ENCODE results near the gene HAGH. TPM values are rescaled to one million over a fixed set of nuclear protein-coding genes. Genes with fewer than 3 reads are reported as not detected.

The HAGH gene
- polyA plus RNA-seq, 1 donor (not counting 4 experiments of a cell fraction or from before 2014, with no cell fraction given) = 17.7 TPM

DNA sequence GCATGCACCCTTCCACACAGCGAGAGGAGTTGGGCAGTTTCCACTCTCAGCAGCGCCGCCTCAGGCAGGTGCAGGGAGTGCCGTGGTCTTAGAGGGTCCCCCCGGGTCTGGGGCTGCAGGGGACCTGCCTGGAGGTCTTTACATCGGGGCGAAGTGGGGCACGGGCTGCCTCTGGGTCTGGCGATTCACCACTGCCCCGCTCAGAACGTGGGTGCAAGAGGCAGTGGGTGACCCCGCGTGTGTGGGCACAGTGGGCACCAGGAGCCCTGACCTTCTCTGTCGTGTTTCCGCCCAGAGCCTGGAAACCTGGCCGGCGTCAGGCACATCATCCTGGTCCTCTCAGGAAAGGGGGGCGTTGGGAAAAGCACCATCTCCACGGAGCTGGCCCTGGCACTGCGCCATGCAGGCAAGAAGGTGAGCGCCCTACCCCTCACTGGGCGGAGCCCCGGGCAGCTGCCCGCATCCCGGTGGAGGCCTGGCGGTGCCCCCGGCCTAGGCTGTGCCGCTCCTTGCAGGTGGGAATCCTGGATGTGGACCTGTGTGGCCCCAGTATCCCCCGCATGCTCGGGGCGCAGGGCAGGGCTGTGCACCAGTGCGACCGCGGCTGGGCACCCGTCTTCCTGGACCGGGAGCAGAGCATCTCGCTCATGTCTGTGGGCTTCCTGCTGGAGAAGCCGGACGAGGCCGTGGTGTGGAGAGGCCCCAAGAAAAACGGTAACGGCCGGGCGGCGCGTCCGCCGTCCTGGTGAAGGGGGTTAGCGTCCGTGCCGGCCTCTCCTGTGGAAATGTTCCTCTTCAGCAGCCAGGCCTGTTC is 40.2 kb downstream of the HAGH start:
- dilution Hi-C loops (cut with MboI; ENCODE audit: extremely low pct_ligation_motif_present, low sequenced_read_pairs) = no loop called here
- H2AFZ ChIP-seq (ENCODE audit: control insufficient read depth, low read length) = no peak overlapping the region
- peaks cover 24% of the 10 kb centered on the region for H3K4me1 ChIP-seq (ENCODE audit: control insufficient read depth, extremely low read depth, insufficient read depth, low read length)
- H3K27me3 ChIP-seq (ENCODE audit: control insufficient read depth, extremely low read depth, insufficient read depth, low read length) = no peaks in the 10 kb centered on the region
- peaks cover 41% of the 10 kb centered on the region for H3K79me2 ChIP-seq (ENCODE audit: control insufficient read depth, insufficient read depth, low read length)
- DNase-seq (ENCODE audit: low read depth, low spot score) (no peak), FAIRE-seq (no peak)
- H3K9ac ChIP-seq (ENCODE audit: control insufficient read depth, extremely low read depth, insufficient read depth, low read length) = no peak overlapping the region
- H3K4me2 ChIP-seq (ENCODE audit: control insufficient read depth, extremely low read depth, insufficient read depth, low read depth, low read length) = no peak overlapping the region
- H3K9me3 ChIP-seq (ENCODE audit: control insufficient read depth, low read depth, low read length) = no peaks in the 10 kb centered on the region
- H3K9me1 ChIP-seq (ENCODE audit: control insufficient read depth, extremely low read depth, insufficient read depth, low read length) = no peaks in the 10 kb centered on the region
- no peak overlapping the region for H3K27ac ChIP-seq (ENCODE audit: control insufficient read depth, insufficient read depth, low read length)
- H3K36me3 ChIP-seq (ENCODE audit: control insufficient read depth in 2 of 2, extremely low read depth in 1 of 2, insufficient read depth in 2 of 2, low read length in 2 of 2) = peaks cover 0 to 11% of the 10 kb centered on the region in 2 experiments
- TF ChIP-seq EZH2 (IDR thresholded peaks at IDR 0.05; ENCODE audit: low read length) = no peak
- TF ChIP-seq, protein P1, sequence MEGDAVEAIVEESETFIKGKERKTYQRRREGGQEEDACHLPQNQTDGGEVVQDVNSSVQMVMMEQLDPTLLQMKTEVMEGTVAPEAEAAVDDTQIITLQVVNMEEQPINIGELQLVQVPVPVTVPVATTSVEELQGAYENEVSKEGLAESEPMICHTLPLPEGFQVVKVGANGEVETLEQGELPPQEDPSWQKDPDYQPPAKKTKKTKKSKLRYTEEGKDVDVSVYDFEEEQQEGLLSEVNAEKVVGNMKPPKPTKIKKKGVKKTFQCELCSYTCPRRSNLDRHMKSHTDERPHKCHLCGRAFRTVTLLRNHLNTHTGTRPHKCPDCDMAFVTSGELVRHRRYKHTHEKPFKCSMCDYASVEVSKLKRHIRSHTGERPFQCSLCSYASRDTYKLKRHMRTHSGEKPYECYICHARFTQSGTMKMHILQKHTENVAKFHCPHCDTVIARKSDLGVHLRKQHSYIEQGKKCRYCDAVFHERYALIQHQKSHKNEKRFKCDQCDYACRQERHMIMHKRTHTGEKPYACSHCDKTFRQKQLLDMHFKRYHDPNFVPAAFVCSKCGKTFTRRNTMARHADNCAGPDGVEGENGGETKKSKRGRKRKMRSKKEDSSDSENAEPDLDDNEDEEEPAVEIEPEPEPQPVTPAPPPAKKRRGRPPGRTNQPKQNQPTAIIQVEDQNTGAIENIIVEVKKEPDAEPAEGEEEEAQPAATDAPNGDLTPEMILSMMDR (optimal IDR thresholded peaks at IDR 0.05 in 1 of 3, IDR thresholded peaks at IDR 0.05 in 1 of 3, conservative IDR thresholded peaks at IDR 0.05 in 1 of 3; ENCODE audit: extremely low read depth in 1 of 3, insufficient read depth in 2 of 3, low read length in 3 of 3) = no peak
- H4K20me1 ChIP-seq (ENCODE audit: control insufficient read depth, extremely low read depth, insufficient read depth, low read length) = peaks cover 3% of the 10 kb centered on the region
- H3K4me3 ChIP-seq (ENCODE audit: control insufficient read depth in 2 of 3, extremely low read depth in 1 of 3, insufficient read depth in 2 of 3, low read depth in 1 of 3, low read length in 3 of 3) = no peak overlapping the region

DNA sequence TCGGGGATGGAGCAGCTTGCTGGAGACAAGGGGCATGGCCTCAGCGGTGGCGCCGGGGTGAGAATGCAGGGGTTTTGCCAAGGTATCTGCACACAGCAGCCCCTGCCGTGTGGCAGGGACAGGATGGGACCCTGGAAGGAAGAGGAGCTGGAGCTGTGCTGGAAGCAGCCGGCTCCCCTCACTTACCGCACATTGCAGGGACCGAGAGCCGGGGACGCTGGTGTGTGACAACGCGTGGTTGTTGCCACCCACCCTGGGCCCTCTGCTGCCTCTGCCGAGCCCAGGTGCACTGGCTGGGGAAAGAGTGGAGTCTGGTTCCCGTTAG is 40.8 kb downstream of the HAGH start:
- H4K20me1 ChIP-seq (ENCODE audit: control insufficient read depth, extremely low read depth, insufficient read depth, low read length) = peaks cover 3% of the 10 kb centered on the region

More for the DNA sequence above, 40.8 kb downstream of the HAGH start:
- H3K9me3 ChIP-seq (ENCODE audit: control insufficient read depth, low read depth, low read length) = no peaks in the 10 kb centered on the region
- H3K4me2 ChIP-seq (ENCODE audit: control insufficient read depth, extremely low read depth, insufficient read depth, low read depth, low read length) = no peak overlapping the region
- no peak overlapping the region for H3K9ac ChIP-seq (ENCODE audit: control insufficient read depth, extremely low read depth, insufficient read depth, low read length)
- TF ChIP-seq EZH2 (IDR thresholded peaks at IDR 0.05; ENCODE audit: low read length) = no peak
- TF ChIP-seq, protein P1 (optimal IDR thresholded peaks at IDR 0.05 in 1 of 3, IDR thresholded peaks at IDR 0.05 in 1 of 3, conservative IDR thresholded peaks at IDR 0.05 in 1 of 3; ENCODE audit: extremely low read depth in 1 of 3, insufficient read depth in 2 of 3, low read length in 3 of 3) = no peak
- H3K4me1 ChIP-seq (ENCODE audit: control insufficient read depth, extremely low read depth, insufficient read depth, low read length) = peaks cover 30% of the 10 kb centered on the region
- FAIRE-seq = no peak
- no peak for DNase-seq (ENCODE audit: low read depth, low spot score)
- H3K27ac ChIP-seq (ENCODE audit: control insufficient read depth, insufficient read depth, low read length) = no peak overlapping the region
- dilution Hi-C loops (cut with MboI; ENCODE audit: extremely low pct_ligation_motif_present, low sequenced_read_pairs) = no loop called here
- H2AFZ ChIP-seq (ENCODE audit: control insufficient read depth, low read length) = no peak overlapping the region
- H3K36me3 ChIP-seq (ENCODE audit: control insufficient read depth in 2 of 2, extremely low read depth in 1 of 2, insufficient read depth in 2 of 2, low read length in 2 of 2) = peaks cover 2 to 11% of the 10 kb centered on the region in 2 experiments
- no peak overlapping the region for H3K4me3 ChIP-seq (ENCODE audit: control insufficient read depth in 2 of 3, extremely low read depth in 1 of 3, insufficient read depth in 2 of 3, low read depth in 1 of 3, low read length in 3 of 3)
- no peaks in the 10 kb centered on the region for H3K27me3 ChIP-seq (ENCODE audit: control insufficient read depth, extremely low read depth, insufficient read depth, low read length)
- H3K9me1 ChIP-seq (ENCODE audit: control insufficient read depth, extremely low read depth, insufficient read depth, low read length) = peaks cover 4% of the 10 kb centered on the region
- H3K79me2 ChIP-seq (ENCODE audit: control insufficient read depth, insufficient read depth, low read length) = peaks cover 44% of the 10 kb centered on the region
